SW 1271 (cell line): ENCODE results near the gene ZNF189.
A peak's percentile ranks its signal among the peaks of the same experiment; 100 is the strongest.

Experiments
- DNase-seq, 2 experiments: peaks; one replicate each; lab custom pipeline; 2025; lab: John Stamatoyannopoulos, UW

Gene ZNF189

GRCh38 chr9:101398068-101398929 is at the start of gene ZNF189, which contains the start of gene MRPL50:
ZNF189 (plus strand) TSS chr9:101398851; CDS start chr9:101399157, 306 bp downstream.
MRPL50 (minus strand) TSS chr9:101398618; CDS start chr9:101398592, 26 bp downstream.
- peak; percentile 98 to 99 for DNase-seq

- no peak for DNase-seq
These were observed 48.4 kb upstream of the ZNF189 start for GRCh38 chr9:101350285-101350684.

GRCh38 chr9:101352892-101353463 is 45.7 kb upstream of the ZNF189 start:
- no peak for DNase-seq

GRCh38 chr9:101353683-101354082 is 45.0 kb upstream of the ZNF189 start:
- DNase-seq = no peak

- no peak for DNase-seq
These were observed 44.4 kb upstream of the ZNF189 start for GRCh38 chr9:101354143-101354764.

GRCh38 chr9:101354765-101355708 is 43.6 kb upstream of the ZNF189 start:
- DNase-seq = no peak

- no peak for DNase-seq
These were observed 42.0 kb upstream of the ZNF189 start for GRCh38 chr9:101356619-101357018.

- DNase-seq = no peak
These were observed 39.0 kb upstream of the ZNF189 start for GRCh38 chr9:101359679-101360078.

- DNase-seq = no peak
These were observed 38.0 kb upstream of the ZNF189 start for GRCh38 chr9:101360647-101361046.

GRCh38 chr9:101362450-101362849 is 36.2 kb upstream of the ZNF189 start:
- no peak for DNase-seq

GRCh38 chr9:101365181-101365580 is 33.5 kb upstream of the ZNF189 start:
- DNase-seq = no peak

- DNase-seq = no peak
These were observed 32.5 kb upstream of the ZNF189 start for GRCh38 chr9:101366038-101366756.

GRCh38 chr9:101367323-101367722 is 31.3 kb upstream of the ZNF189 start:
- no peak for DNase-seq

GRCh38 chr9:101369286-101369685 is 29.4 kb upstream of the ZNF189 start:
- no peak for DNase-seq

- no peak for DNase-seq
These were observed 28.6 kb upstream of the ZNF189 start for GRCh38 chr9:101369884-101370531.

- DNase-seq = no peak
These were observed 26.8 kb upstream of the ZNF189 start for GRCh38 chr9:101371813-101372212.

- DNase-seq = no peak
These were observed 26.1 kb upstream of the ZNF189 start for GRCh38 chr9:101372327-101373118.

GRCh38 chr9:101375546-101375945 is 23.1 kb upstream of the ZNF189 start:
- no peak for DNase-seq

- DNase-seq = no peak
These were observed 22.4 kb upstream of the ZNF189 start for GRCh38 chr9:101376111-101376848.
